ACHN (cell line): ENCODE data around the gene HHIPL1.

Experiments used
- DNase-seq: peaks from one replicate; pipeline ENCODE4 v3.0.0-alpha.2; 2015
- in situ Hi-C: cut with HindIII; loops from 2 replicates; pipeline ENCODE4 v1.10.0; 2017; ENCODE audit warnings: low sequenced_read_pairs, low pct_ligation_motif_present, low pct_unique_long_range_greater_than_20kb

HHIPL1 gene

DNA sequence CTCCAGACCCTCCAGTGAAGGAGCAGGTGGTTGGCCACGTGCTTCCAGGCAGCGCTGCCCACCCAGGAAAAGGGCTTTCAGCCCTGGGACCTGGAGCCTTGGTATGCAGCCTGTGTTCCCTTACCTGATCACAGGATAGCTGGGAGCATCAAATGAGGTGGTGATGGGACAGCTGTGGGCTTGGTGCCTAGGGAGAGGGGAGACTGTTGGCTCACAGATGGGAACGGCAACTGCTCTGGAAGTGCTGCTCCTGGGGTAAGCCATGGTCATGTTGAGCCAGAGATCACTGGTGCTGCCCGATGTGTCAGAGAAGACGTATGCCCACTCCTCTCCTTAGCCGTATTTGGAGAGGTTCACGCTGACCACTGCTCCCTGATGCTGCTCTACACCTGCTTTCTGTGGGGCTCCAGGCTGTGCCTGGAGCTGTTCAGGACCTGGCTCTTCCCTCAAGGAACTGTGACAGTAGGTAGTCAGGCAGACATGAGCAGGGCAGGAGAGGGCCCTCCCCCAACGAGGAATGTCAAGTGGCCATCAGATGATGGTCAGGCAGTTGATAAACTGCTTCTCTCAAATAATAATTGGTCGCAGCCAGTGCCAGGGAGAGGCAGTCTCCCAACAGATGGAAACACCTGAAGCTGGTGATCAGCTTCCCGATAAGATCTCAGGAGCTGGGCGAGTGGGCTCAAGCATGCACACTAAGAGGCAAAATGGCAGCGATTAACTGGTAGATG, 36.3 kb downstream of the HHIPL1 start:
- in situ Hi-C loops = no loop called here
- DNase-seq = no peak

DNA sequence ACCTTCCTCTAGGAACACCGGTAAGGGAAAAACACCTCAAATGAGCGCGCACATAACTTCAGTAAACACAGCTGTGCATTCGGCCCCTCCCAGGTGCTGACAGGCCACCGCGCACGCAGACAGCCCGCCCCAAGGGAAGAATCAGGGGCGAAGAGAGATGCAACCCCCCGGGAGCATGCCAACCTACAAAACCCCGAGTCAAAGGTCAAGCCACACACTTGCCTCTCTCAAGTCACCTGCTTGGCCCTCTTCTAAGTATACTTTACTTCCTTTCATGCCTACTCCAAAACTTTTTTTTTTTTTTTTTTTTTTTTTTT, 36.9 kb downstream of the HHIPL1 start:
- in situ Hi-C loops = no loop called here
- no peak for DNase-seq

DNA sequence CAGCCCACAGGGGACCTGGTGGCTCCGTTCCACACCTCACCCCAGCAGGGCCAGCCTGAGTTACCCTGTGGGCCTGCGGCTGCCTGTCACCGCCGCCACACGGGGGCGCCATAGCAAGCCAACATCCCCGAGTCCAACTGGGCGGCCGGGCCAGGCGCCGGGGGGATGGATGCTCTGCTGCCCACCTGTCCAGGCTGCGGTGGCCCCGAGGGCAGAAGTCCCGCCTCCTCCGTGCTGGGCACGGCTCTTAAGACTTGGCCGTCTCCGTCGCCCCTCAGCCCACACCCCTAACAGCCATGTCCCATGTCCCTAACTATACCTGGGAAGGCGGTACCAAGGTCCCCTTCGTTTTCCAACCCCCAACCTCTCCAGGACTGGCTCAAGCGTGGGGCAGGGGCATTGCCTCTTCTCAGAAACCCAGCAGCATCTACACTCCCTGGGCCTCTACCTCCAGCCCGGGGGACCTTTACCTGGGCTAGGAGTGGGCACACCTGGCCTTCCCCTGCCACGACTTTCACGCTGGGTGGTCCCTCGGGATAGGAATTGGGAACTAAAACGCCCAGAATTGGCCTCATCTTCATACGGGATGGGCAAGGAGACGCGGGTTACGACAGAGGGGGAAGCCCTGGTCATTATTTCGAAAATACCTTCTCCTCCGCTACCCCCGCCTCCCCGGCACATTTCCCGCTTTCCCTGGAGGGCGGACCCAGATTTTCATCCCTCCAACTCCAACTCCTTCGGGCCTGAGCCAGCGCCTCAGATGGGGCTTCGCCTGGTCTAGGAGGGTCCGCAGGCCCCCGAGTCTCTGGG, 38.1 kb downstream of the HHIPL1 start:
- in situ Hi-C loops = no loop called here
- DNase-seq = peak; percentile 70

DNA sequence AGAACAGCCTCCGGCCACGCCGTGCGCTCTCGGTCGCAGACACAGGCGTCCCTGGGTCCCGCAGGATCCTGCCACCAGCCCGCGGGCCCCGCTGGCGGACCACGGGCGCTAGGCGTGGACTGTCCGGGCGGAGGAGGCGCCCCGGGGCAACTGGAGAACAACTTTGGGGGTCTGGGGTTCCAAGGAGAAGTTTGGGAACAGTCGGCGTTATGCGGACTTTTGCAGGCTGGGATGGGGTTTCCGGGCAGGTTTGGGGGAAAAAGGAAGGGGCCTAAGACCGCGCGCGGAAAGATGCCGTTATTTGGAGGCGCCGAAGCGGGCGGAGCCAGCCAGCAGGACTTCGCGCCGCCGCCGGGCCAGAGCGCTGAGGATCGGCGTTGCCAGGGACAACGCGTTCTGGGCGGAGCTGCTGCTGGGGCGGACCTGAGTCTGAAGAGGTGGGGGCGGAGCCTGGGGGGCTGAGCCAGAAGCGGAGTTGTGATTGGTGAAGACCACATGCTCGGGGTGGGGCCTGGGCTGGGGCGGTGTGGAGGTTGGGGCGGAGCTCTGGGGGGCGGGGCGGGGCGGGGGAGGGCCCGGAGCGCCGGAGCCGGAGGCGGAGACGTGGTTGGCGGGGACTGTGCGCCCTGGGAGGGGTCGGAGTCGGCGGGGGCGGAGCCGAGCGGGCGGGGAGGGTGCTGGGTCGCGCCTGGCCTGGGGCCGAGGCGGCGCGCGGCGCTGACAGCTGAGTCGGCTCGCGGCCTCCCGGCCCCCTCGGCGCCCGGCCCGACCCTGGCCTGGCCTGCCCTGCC, 38.9 kb downstream of the HHIPL1 start, which contains the start of gene CYP46A1:
Gene CYP46A1, plus strand, starts transcription at position 680 of the 791 bp plus-strand sequence. CDS start 120 bp downstream, outside the sequence.
- peak; percentile 97 for DNase-seq
- in situ Hi-C loops = no loop called here

DNA sequence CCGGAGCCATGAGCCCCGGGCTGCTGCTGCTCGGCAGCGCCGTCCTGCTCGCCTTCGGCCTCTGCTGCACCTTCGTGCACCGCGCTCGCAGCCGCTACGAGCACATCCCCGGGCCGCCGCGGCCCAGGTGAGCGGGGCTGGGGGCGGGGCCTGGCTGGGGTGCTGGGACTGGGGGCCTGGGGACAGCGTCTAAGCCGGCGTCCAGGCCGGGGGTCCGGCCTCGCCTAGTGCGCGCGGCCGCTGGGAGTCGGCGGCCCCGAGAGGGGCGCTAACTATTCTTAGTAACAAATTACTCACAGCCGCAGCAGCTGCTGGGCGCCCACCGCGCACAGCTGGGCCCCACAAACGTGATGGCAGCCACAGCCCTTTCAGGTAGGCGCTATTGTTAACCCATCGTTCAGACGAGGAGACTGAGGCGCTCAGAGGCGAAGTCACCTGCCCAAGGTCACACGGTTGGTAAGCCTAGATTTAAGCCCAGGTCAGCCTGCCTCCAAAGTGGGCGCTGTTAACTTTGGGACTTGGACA, 39.5 kb downstream of the HHIPL1 start:
- DNase-seq = no peak
- in situ Hi-C loops = no loop called here

DNA sequence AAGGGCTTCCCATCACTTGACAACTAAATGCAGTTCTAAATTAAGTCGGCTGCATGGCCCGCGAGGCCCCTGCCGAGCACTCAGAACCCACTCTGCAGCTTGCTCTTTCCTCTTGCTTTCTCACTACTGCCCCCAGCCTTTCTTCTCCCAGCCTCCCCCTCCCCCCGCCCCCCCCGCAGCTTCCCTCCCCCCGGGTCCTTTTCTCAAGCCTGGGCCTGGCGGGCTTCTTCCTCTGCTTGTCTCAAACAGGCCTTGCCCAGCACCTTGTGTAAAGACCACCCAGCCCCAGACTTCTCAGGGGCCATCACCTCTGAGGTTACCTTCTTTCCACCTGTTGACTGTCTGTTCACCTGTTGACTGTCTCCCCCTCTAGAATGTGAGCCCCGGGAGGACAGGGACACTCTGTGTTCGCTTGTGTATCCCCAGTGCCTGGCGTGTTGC, 40.2 kb downstream of the HHIPL1 start:
- in situ Hi-C loops = no loop called here
- no peak for DNase-seq

DNA sequence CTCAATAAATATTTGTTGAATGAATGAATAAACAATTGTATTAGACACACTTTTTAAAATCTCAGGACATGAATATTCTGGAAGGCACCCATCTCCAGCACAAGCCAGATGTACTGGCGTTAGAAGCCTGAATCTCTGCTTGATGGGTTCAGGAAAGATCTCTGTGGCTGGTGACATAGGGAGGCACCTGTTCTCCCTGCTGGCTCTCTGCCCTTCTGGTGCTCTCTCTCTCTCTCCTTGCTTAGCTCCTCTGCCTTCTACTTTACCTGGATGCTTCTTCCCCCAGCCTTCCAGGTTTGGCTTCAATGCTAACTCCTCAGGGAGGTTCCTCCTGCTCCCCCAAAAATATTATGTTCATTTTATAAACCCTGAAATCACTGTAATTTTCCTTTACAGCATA, 40.7 kb downstream of the HHIPL1 start:
- DNase-seq = no peak
- in situ Hi-C loops = no loop called here

DNA sequence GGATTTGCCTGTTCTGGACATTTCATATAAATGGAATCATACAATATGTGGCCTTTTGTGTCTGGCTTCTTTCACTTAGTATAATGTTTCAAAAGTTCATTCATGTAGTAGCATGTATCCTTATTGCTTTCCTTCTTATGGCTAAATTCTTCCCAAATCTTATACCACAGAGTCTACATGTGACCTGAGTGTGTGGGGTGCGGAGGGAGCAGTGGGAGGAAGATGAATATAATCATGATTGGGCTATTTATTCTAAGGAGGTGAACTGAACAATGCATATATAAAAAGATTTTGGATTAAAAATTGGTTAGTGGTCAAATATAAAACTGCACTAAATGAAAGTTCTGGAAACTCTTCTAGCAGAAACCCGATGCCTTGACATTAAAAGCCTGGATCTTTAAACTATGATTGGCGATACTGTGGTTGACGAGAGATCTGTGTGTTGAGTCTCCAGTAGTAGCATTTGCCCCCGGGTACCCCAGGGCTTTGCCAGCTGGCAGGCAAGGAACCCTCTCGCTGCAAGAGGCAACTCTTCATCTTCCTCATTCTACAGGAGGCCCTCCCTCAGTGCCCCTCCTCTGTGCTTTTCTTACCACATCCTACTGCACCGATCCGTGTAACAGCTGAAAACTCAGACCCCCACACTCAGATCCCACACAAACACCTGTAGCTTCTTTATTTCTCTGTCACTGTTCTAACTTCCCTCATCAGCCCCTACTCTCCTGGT, 41.8 kb downstream of the HHIPL1 start:
- no peak for DNase-seq
- in situ Hi-C loops = no loop called here

DNA sequence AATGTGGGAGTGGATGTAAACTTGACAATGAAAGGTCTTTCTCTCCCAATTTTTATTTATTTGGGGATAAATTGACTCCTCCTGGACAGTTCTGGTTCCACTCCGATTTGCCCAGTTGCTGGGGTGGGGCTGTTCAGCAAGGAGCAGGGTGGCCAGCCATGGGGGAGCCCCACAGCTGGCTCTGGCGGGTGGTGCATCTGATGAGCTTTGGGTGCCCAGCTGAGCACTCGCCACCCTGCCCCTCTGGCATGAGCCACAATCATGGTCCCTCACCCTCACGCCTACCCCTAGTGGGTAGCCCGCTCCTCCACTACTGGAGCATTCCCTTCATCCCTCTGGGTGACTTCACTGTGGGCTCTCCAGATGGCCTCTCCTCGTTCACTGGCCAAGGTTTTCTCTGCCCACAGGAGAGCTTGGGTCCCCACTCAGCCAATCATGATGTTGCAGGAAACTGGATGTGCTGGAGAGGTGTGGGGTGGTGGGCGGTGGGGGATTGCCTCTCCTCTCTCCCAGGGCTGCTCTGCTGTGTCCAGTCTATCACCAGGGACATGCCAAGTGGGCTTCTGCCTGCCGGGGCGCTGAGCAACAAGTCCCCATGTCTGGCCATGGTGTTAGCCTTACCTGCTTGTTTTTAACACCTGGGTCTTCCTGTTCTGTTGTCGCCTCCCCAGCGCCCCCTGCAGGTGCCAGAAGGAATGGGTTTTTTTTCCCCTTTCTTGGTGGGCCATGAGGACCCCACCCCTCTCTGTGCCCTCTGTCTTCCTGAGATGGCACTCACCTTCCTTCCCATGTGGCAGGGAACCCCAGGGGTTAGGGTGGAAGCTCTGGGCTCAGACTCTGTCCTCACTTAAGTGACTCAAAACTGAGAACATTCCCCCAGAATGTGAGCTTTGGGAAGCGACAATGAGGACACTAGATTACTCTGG, 42.6 kb downstream of the HHIPL1 start:
- DNase-seq = no peak
- in situ Hi-C loops = no loop called here

DNA sequence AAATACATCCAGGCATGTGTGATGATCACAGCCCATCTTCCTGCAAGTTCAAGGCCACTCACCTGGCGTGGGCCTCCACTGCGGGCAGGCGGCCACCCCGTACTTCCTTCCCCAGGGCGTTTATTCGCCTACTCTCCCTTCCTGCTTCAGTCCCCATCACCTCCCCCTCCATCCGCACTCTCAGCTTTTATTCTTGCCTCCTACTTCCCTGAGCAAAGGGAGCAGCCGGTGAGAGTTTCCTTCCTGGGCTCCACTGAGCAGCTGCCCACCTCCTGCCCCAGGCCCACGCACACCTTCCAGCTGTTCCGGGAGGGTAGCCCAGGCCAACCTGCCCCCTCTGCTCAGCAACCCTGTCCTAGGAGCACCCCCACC, 43.3 kb downstream of the HHIPL1 start:
- in situ Hi-C loops = no loop called here
- DNase-seq = no peak

DNA sequence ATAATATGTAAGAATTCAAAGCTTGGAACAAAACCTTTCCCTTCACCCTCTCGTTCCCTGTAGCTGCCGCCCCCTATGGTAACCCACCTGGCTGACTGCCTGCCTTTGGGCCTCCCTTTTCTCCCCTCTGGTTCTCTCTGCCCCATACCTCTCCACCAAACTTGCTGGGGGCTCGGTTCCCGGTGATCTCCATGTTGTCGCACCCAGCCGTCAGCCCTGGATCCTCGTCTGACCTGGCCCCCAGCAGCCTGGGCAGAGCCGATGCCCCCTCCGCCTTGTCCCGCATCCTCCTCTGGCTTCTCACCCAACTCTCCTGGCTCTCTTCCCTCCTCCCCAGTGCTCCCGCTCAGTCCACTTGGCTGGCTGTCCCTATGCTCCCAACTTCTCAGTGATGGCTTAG, 43.7 kb downstream of the HHIPL1 start:
- DNase-seq = no peak
- in situ Hi-C loops = no loop called here

DNA sequence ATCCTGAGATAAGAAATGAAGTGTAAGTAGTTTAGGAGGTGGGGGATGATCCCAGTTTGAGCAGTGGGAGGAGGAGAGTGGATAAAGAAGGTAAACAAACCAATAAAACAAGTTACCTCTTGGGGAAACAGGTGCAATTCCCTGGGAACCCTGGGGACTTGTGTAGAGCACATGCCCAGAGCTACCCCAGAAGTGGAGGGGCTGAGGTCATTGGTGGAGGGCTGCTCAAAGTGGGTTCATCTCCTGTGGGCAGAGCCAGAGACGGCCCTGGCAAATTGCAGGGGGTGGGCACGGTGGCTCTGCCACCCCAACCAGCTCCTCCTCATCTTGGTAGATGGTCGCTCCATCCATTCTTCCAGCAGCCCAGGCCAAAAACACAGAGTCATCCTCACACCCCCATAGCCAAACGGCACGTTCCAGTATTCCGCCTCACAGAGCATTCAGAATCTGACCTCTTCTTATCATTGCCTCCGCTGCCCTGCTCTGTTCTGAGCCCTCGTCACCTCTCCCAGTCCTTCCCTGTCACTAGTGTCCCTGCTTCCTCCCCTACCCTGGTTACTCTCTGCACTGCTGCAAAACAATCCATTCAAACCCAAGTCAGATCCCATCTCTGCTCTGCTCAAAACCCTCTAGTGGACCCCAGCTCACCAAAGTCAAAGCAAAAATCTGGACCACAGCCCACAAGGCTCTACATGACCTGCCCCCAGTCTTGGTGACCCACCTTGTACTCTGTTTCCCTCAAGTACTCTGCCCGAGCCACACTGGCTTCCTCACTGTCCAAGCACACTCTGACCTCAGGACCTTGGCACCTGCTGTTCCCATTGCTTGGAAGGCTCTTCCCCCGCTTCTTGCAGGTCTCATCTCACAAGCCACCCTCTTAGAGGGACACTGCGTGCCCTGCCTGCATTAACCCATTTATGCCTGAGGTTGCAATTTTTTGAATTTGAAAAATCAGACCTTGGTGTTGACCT, 44.6 kb downstream of the HHIPL1 start:
- in situ Hi-C loops = no loop called here
- DNase-seq = no peak

DNA sequence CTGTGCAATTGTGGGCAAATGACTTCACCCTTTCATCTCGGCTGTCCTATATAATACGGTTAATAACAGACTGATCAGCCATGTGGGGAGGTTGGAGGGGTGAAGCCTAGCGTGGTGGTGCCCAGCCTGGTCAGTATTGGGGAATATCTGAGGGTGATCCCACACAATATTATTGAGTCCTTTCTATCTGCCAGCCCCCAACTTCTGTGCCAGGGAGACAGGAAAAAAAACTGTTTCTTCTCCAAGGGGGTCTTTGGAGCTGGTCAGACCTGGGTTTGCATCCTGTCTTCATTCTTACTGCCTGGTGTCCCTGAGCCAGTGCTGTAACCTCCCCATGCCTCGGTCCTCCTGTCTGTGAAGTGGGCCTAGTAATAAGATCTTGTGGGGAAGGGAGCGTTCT, 45.7 kb downstream of the HHIPL1 start:
- DNase-seq = no peak
- in situ Hi-C loops = no loop called here

DNA sequence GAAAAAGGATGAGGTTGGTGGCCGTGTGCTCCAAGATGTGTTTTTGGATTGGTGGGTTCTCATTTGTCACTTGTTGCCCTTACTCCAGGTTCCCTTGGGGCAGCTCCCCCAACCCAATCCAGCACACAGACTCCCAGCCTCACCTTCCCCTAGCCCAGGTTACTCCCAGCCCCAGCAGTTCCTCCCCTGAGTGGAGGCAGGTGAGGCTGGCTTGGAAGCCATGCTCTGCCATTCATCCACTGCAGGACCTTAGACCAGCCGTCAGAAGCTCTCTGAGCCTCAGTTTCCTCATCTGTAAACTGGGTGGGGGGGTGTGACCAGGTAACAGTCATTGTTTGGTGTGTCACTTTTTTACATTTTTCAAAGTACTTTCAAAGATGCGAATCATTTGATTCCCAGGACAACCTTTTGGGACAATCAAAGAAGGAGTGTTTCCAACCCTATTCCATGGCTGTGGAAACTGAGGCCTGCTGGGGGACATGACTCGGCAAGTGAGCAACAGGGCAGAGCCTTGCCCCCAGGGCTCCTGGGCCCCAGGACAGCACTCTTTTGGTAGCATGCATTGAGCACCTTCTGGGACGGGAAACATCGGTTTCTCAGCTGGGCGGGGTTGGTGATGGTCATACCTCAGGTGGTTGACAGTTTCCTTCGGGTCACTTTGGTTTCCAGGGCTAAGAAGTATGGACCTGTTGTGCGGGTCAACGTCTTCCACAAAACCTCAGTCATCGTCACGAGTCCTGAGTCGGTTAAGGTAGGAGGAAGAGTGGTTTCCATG, 46.4 kb downstream of the HHIPL1 start:
- no peak for DNase-seq
- in situ Hi-C loops = no loop called here

DNA sequence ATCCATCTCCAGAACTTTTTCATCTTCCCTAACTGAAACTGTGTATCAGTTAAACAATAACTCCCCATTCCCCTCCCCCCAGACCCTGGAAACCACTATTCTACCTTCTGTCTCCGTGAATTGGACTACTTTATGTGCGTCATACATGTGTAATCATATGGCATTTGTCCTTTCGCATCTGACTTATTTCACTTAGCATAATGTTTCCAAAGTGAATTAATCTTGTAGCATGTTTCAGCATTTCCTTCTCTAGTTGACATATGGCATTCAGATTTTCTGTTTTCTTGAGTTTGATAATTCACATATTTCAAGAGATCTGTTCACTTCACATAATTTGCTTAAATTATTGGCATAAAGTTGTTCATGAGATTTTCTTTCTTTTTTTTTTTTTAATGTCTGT, 49.0 kb downstream of the HHIPL1 start:
- no peak for DNase-seq
- in situ Hi-C loops = no loop called here

DNA sequence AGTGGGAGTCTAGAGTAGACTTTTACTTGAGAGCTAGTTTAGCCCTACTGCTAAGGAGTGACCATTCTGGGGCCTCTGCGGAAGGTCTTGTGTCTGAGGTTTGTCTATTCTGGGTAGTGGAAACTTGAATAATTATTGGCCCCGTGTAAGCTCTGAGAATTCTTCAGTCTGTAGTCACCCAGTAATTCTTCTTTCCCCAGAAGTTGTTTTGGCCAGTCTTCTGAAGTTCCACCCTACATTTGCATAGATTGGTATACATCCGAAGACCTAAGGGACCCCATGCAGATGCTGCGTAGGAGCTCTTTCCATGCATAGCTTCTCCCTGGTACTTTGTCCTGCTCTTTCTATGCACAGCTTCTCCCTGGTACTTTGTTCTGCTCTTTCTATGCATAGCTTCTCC, 52.0 kb downstream of the HHIPL1 start:
- in situ Hi-C loops = no loop called here
- no peak for DNase-seq
